Iris pigment epithelial cell (primary cell): ENCODE data around the gene PSENEN.
A peak's percentile ranks its signal among the peaks of the same experiment; 100 is the strongest.

Source experiments
- DNase-seq: peaks from one replicate; pipeline ENCODE4 v3.0.0-alpha.2; 2011; ENCODE audit warnings: low read depth

Gene PSENEN

DNA sequence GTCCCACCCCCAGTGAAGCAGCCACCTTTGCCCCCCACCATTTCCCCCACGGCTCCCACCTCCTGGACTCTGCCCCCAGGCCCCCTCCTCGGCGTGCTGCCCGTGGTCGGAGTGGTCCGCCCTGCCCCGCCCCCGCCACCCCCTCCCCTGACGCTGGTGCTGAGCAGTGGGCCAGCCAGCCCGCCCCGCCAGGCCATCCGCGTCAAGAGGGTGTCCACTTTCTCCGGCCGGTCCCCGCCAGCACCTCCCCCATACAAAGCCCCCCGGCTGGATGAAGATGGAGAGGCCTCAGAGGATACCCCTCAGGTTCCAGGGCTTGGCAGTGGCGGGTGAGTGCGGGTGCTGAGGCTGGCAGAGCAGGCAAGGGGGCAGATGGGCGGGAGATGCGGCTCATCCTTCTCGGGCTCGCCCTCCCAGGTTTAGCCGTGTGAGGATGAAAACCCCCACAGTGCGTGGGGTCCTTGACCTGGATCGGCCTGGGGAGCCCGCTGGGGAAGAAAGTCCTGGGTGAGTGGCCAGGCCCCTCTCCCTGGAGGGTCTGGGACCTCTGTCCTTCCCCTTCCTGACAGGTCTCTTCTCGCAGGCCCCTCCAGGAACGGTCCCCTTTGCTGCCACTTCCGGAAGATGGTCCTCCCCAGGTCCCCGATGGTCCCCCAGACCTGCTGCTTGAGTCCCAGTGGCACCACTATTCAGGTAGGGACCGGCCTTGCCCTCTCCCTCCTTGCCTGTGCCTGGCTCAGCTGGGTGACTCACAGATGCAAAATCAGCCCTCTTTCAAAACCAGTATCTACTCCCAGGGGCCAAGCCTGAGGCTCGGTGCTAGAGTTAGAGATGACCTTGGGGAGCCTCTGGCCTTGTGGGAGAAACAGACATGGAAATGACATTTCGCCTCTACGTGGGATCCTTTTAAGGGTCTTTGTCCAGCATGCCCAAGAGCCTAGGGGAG is 12.0 kb upstream of the PSENEN start:
- DNase-seq = no peak

- DNase-seq = no peak
These were observed 11.2 kb upstream of the PSENEN start for GRCh38 chr19:35734273-35734672.

GRCh38 chr19:35734889-35735288 is 10.6 kb upstream of the PSENEN start:
- no peak for DNase-seq

DNA sequence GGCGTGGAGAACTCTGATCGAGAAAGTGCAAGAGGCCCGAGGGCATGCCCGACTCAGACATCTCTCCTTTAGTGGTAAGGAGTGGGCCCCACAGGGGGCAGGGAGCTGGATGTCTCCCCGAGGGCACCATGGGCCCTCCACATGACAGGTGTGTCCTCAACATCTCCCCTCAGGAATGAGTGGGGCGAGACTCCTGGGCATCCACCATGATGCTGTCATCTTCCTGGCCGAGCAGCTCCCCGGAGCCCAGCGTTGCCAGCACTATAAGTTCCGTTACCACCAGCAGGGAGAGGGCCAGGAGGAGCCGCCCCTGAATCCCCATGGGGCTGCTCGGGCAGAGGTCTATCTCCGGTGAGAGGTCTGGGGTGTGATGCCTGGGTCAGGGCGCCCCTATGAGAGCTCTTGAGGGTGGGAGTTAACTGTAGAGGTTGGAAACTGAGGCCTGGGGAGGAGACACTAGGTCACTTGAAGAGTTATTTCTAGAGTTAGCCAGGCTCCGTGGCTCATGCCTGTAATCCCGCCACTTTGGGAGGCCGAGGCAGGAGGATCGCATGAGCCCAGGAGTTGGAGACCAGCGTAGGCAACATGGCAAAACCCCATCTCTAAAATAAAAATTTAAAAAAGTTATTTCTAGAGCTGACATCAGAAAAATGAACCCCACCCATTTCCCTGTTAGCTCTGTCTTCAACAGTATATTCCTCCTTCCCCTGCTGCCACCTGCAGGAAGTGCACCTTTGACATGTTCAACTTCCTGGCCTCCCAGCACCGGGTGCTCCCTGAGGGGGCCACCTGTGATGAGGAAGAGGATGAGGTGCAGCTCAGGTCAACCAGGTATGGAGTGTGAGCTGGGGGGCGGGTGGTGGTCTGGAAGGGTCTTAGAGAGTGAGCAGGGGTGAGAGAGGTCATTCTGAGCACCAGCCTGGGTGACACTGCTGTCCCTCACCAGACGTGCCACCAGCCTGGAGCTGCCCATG is 8.3 kb upstream of the PSENEN start:
- DNase-seq = no peak

DNA sequence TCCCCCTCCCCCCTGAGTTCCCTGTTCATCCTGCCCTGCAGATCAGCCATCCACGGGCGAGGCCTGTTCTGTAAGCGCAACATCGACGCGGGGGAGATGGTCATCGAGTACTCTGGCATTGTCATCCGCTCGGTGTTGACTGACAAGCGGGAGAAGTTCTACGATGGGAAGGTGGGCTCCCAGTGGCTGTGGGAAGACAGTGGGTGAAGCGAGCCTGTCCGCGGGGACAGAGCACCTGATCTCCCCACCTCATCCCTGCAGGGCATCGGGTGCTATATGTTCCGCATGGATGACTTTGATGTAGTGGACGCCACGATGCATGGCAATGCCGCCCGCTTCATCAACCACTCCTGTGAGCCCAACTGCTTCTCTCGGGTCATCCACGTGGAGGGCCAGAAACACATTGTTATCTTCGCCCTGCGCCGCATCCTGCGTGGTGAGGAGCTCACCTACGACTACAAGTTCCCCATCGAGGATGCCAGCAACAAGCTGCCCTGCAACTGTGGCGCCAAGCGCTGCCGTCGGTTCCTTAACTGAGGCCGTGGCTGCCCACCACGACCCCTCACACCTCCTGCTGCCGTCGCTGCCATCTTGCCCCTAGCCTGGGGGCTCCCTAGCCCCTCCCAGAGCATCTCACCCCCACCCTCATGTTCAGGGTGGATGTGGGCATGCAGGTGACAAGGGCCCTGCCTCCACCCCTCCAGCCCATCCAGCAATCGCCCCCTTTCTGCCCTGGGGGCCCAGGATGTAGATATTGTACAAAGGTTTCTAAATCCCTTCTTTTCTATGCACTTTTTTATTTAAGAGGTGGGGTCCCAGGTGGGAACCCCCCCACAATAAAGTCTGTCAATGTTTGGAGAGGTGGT is 7.2 kb upstream of the PSENEN start:
- no peak for DNase-seq

GRCh38 chr19:35738887-35739229 is 6.6 kb upstream of the PSENEN start:
- no peak for DNase-seq

- DNase-seq = no peak
These were observed 6.0 kb upstream of the PSENEN start for GRCh38 chr19:35739275-35740107.

DNA sequence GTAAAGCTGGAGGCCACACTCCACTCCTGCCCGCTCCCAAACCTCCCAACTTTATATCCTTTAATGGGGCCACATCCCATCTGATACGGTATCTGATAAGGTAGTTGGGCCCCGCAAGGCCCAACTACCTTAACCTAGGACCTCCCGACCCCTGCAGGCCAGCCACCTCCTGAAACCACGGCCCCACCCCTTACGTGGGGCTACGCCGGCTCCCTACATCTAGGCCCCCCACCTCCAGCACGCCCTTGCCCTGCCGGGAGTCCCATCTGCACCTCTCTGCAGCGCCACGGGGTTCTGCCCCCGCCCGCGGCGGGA is 5.4 kb upstream of the PSENEN start:
- no peak for DNase-seq

DNA sequence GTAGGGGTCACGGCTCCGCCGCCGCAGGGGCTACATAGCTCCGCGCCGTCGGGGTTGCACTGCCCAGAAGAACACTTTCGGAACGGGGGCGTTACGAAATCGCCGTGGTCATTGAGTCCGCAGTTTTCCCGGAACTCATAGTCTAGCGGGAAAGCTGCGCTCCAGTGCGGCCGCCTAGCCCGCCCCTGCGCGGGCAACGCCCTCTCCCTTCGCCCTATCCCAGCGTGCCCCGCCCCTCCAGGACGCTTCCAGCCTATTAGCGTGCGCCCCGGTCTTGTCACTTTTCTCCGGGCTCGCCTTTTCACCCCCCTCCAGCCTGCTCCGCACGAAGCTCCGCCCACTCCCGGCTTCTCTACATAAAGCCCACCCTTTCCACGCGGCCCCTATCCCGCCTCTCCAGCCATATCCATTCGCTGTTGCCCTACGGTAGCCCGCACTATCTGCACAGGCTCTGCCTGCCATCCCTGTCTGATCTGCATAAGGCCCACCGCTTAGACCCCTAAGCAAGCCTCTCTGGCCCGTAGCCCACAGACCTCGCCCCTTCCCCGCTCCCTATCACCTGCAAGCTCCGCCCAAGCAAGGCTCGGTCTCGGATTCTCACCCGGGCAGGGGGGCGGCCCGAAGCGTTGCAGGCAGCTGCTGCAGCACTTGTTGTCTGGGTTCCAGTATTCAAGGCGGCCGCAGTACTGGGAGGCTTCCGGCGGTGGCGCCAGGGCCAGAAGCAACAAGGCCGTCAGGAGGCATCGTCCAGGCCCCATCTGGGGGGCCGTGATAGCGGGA is 4.8 kb upstream of the PSENEN start:
- peak; percentile 97 for DNase-seq

- no peak for DNase-seq
These were observed 4.3 kb upstream of the PSENEN start for GRCh38 chr19:35741203-35741515.

DNA sequence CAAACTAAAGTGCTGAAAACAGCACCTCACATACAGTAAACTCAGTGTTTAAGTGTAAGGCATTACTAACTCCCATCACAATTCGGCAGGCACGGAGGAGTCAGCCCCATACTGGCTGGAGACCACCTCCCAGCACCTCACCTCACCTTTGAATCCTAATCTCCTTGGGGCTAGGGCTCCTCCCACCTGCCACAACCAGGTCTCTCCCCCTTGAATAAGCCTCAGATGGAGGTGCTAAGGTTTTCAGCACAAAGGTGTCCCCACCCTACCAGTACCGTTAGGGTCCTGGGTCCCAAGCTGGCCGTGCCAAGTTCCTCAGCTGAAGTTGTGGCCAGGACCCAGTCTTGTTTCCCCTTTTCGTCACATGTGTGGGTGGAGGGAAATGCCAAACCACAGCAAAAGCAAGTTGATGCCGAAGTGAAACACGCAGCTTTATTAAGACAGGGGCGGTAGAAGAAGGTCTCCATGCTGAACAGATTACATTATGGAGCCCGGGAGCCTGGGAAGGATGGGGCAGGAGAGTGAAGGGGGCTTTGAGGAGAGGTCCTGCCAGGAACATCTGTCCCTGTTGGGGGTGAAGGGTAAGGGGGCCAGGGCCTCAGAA is 3.2 kb upstream of the PSENEN start, which contains the start of gene IGFLR1:
IGFLR1 (minus strand) TSS at position 332 of the 604 bp plus-strand sequence. CDS start 1,272 bp downstream, outside the sequence.
- DNase-seq = no peak

DNA sequence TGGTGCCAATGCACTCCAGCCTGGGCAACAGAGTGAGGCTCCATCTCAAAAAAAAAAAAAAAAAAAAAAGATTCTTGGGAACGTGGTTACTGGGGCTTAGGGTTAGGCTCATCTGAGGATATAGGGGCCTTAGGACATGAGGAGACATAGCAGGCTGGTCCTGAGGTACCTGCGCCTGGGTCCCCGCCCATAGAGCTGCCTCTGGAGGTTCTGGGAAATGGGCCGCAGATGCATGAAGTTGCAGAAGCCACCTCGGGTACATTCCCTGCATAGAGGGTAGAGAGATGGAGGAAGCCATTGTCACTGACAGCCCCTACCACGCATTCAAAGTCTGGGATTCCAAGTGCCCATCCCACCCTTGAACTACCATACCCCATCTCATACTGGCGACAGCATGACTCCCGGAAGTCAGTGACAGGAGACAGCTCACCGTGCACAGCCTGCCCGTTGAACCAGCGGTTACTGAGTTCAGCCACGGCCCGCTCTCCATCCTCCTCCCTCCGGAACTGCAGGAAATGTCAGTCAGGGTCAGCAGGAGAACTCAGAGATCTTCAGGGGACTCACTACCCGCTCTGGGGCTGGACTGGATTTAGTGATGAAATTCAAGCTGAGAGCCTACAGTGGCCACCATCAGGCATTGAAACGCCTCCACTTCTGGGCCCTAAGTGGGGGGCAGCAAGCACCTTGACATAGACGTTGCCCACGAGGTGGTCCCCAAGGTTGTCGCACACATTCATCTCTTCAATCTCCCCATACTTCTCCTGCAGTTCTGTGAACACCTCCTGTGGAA is 1.6 kb upstream of the PSENEN start:
- DNase-seq = no peak

DNA sequence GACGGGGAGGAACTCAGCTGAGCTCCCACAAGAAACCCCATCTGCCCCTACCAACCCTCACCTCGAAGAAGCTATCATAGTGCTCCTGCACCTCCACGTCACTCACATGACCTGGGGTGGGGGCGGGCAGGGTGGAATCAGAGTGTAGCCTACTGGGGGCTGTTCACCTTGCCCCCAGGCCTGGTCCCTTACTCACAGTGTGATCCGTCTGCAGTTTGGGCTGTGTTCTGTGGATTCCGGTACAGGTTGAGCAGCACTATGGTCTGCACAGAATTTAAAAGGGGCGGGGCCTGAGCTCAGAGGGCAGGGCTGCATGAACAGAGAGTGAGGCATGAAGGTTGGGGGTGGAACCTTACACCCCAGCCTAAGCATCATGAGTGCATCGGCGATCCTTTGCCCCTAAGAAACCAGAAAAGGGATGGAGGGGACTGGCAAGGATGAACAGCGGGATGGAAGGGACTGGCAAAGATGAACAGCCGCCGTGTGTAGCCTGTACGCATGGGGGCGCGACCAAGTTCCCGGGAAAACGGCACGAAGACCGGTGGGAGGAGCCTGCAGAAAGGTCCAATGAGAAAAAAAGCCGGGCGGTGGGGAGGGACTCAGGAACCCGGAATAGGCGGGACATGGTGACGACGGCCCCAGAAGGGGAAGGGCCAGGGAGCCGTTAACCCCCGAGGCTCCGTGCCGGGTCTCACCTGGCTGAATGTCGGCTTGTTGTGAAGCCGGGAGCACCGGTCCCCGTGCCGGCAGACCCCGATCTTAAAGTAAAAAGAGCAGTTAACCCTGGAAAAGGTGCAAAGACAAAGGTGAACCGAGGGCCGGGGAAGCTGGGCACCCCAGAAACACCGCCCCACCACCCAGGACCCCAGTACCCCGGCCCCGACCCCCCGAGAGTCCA is 772 bp upstream of the PSENEN start:
- peak; percentile 97 for DNase-seq

GRCh38 chr19:35746087-35746462 is 624 bp downstream of the PSENEN start:
- no peak for DNase-seq

DNA sequence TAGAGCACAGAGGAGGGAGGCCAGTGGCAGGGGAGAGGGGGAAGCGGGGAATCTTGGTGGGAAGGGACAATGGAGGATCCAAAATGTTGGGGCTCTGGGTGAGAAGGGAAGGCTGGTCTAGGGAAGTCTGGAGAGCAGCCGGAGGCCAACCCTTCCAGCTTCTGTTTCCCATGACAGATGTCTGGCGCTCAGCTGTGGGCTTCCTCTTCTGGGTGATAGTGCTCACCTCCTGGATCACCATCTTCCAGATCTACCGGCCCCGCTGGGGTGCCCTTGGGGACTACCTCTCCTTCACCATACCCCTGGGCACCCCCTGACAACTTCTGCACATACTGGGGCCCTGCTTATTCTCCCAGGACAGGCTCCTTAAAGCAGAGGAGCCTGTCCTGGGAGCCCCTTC is 1.1 kb downstream of the PSENEN start:
- no peak for DNase-seq

- peak; percentile 99 for DNase-seq
These were observed 2.9 kb downstream of the PSENEN start, which contains the start of gene LIN37 for GRCh38 chr19:35748106-35749020. TSS of gene LIN37 (plus strand) at chr19:35748576. CDS start at chr19:35748725, 149 bp downstream.

- no peak for DNase-seq
These were observed 4.7 kb downstream of the PSENEN start for GRCh38 chr19:35750167-35750566.
